Measurements from ENCODE around the gene FBN2.

- TF ChIP-seq EZH2 (IDR thresholded peaks at IDR 0.05; ENCODE audit: insufficient read depth, poor library complexity, severe bottlenecking) (no peak), EZH2phosphoT487 (IDR thresholded peaks at IDR 0.05; ENCODE audit: insufficient read depth, low read depth) (no peak)
Observed at GRCh38 chr5:128534726-128535125, 3.3 kb downstream of the FBN2 start.
